ENCODE measurements around the gene SBNO2.

- TF ChIP-seq, protein P1, sequence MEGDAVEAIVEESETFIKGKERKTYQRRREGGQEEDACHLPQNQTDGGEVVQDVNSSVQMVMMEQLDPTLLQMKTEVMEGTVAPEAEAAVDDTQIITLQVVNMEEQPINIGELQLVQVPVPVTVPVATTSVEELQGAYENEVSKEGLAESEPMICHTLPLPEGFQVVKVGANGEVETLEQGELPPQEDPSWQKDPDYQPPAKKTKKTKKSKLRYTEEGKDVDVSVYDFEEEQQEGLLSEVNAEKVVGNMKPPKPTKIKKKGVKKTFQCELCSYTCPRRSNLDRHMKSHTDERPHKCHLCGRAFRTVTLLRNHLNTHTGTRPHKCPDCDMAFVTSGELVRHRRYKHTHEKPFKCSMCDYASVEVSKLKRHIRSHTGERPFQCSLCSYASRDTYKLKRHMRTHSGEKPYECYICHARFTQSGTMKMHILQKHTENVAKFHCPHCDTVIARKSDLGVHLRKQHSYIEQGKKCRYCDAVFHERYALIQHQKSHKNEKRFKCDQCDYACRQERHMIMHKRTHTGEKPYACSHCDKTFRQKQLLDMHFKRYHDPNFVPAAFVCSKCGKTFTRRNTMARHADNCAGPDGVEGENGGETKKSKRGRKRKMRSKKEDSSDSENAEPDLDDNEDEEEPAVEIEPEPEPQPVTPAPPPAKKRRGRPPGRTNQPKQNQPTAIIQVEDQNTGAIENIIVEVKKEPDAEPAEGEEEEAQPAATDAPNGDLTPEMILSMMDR (IDR thresholded peaks at IDR 0.05), result no peak
- TF ChIP-seq POLR2A (IDR thresholded peaks at IDR 0.05) (no peak), POLR2AphosphoS5 (IDR thresholded peaks at IDR 0.05) (no peak)
These were observed 116.0 kb downstream of the SBNO2 start for GRCh38 chr19:1058112-1058511.
